HG02840 (cell line): Measurements from ENCODE around the gene MPL.

Source experiments
- ATAC-seq: cut with Tn5 transposase; IDR thresholded peaks from one replicate; pipeline ENCODE4 v1.9.1; 2021; ENCODE audit warnings: mild to moderate bottlenecking, moderate library complexity, moderate number of reproducible peaks; ENCODE audit not compliant: unreplicated experiment, low FRiP score

The MPL gene

GRCh38 chr1:43305926-43306687, 31.5 kb upstream of the MPL start:
- ATAC-seq, result no peak

- no peak for ATAC-seq
These were observed 30.7 kb upstream of the MPL start for GRCh38 chr1:43306688-43307457.

GRCh38 chr1:43307458-43308158, 30.0 kb upstream of the MPL start:
- ATAC-seq, result no peak

GRCh38 chr1:43308635-43309404, 28.8 kb upstream of the MPL start:
- no peak for ATAC-seq

- ATAC-seq, result no peak
These were observed 28.1 kb upstream of the MPL start for GRCh38 chr1:43309405-43310025.

GRCh38 chr1:43311521-43311920, 26.1 kb upstream of the MPL start:
- ATAC-seq, result no peak

GRCh38 chr1:43312212-43312623, 25.4 kb upstream of the MPL start:
- ATAC-seq, result no peak

- no peak for ATAC-seq
These were observed 24.7 kb upstream of the MPL start for GRCh38 chr1:43312663-43313515.

GRCh38 chr1:43313771-43314170, 23.8 kb upstream of the MPL start:
- ATAC-seq, result no peak

- ATAC-seq, result no peak
These were observed 23.4 kb upstream of the MPL start for GRCh38 chr1:43314233-43314632.

- no peak for ATAC-seq
These were observed 22.1 kb upstream of the MPL start for GRCh38 chr1:43315481-43315880.

GRCh38 chr1:43315963-43316737, 21.5 kb upstream of the MPL start:
- no peak for ATAC-seq

- ATAC-seq, result no peak
These were observed 20.7 kb upstream of the MPL start for GRCh38 chr1:43316738-43317520.

GRCh38 chr1:43317817-43318471, 19.7 kb upstream of the MPL start:
- ATAC-seq, result no peak

GRCh38 chr1:43318831-43319230, 18.8 kb upstream of the MPL start:
- no peak for ATAC-seq

- ATAC-seq, result no peak
These were observed 18.3 kb upstream of the MPL start for GRCh38 chr1:43319288-43319687.

- ATAC-seq, result no peak
These were observed 17.9 kb upstream of the MPL start for GRCh38 chr1:43319766-43320165.
